Measurements from ENCODE around the gene MYL11. TPM values are rescaled to one million over a fixed set of nuclear protein-coding genes. Genes with fewer than 3 reads are reported as not detected.

MYL11 gene
- polyA plus RNA-seq, 2 of the 4 experiments (the other 2 are of a cell fraction): 0.46 TPM; not detected in 1

- TF ChIP-seq CEBPB (IDR thresholded peaks at IDR 0.05) (no peak), POLR2AphosphoS2 (conservative IDR thresholded peaks at IDR 0.05; ENCODE audit: low read length) (no peak), FOXS1 (CRISPR knock-in tag; IDR thresholded peaks at IDR 0.05) (no peak), CBX2 (IDR thresholded peaks at IDR 0.05; ENCODE audit: borderline replicate concordance, low read depth) (no peak), USF2 (IDR thresholded peaks at IDR 0.05) (no peak), HMGXB4 (CRISPR knock-in tag; IDR thresholded peaks at IDR 0.05; ENCODE audit: borderline replicate concordance) (no peak), NFE2L2 (conservative IDR thresholded peaks at IDR 0.05; ENCODE audit: low read length) (no peak), BHLHE40 (IDR thresholded peaks at IDR 0.05; ENCODE audit: low read depth, low read length) (no peak), FOSB (CRISPR knock-in tag; IDR thresholded peaks at IDR 0.05) (no peak), NPAS2 (CRISPR knock-in tag; IDR thresholded peaks at IDR 0.05; ENCODE audit: borderline replicate concordance) (no peak), GATA3 (IDR thresholded peaks at IDR 0.05; ENCODE audit: borderline replicate concordance) (no peak), HOXA7 (CRISPR knock-in tag; IDR thresholded peaks at IDR 0.05) (no peak), MAX (IDR thresholded peaks at IDR 0.05) (no peak), REST (IDR thresholded peaks at IDR 0.05) (no peak), ZFP36 (IDR thresholded peaks at IDR 0.05; ENCODE audit: borderline replicate concordance, partially characterized antibody) (no peak)
- DNase-seq (ENCODE audit: low read depth in 1 of 2, low spot score in 1 of 2) (no peak), ATAC-seq (no peak), FAIRE-seq (no peak)
- ChIA-PET POLR2A (interaction anchor here (0.9 to 2.0 kb wide), 3 partner anchors 16 to 39 kb away, joined by 5 to 7 read pairs (median 6); partner anchors contain the start of genes ZNF48 and ZNF771), CTCF (interaction anchor here (1.2 to 1.5 kb wide), 2 partner anchors 8 to 33 kb away, joined by 3 read pairs; no protein-coding TSS in a partner anchor)
- Histone ChIP-seq H3K4me3 (peak overlapping the region; percentile 84), H3K4me2 (peak overlapping the region; percentile 73), H3K4me1 (peaks cover 12% of the 10 kb centered on the region), H3K9me3 (no peaks in the 10 kb centered on the region), H3K27ac (peak overlapping the region; percentile 90 to 96)
- WGBS (ENCODE audit: missing lambda C conversion rate): 49% methylated on average over 27 of the region's 27 CpGs
These were observed 4.7 kb downstream of the MYL11 start for GRCh38 chr16:30379158-30379783.

- FAIRE-seq: no peak
These were observed 5.6 kb downstream of the MYL11 start for GRCh38 chr16:30380072-30380802.

More at GRCh38 chr16:30380072-30380802, 5.6 kb downstream of the MYL11 start:
- ChIA-PET POLR2A (no interaction called here), CTCF (interaction anchor here (1.5 to 6.1 kb wide), 2 partner anchors 9 to 29 kb away, joined by 3 to 26 read pairs; no protein-coding TSS in a partner anchor)
- ATAC-seq (no peak), DNase-seq (ENCODE audit: low read depth in 1 of 2, low spot score in 1 of 2) (no peak)
- TF ChIP-seq HDAC2 (IDR thresholded peaks at IDR 0.05): no peak
- no peak for TF ChIP-seq KDM1A (IDR thresholded peaks at IDR 0.05; ENCODE audit: low read depth)
- TF ChIP-seq HOXA7 (CRISPR knock-in tag; IDR thresholded peaks at IDR 0.05): no peak
- TF ChIP-seq RCOR1 (IDR thresholded peaks at IDR 0.05; ENCODE audit: low read depth, low read length): no peak
- no peak for TF ChIP-seq NR3C1 (IDR thresholded peaks at IDR 0.05)
- no peak for TF ChIP-seq MAZ (IDR thresholded peaks at IDR 0.05; ENCODE audit: borderline replicate concordance, low read depth, low read length)
- TF ChIP-seq FOSL2 (IDR thresholded peaks at IDR 0.05): no peak
- no peak for TF ChIP-seq FOSL2 (CRISPR knock-in tag; IDR thresholded peaks at IDR 0.05)
- TF ChIP-seq RARB (CRISPR knock-in tag; IDR thresholded peaks at IDR 0.05): no peak
- no peak for TF ChIP-seq CBX2 (IDR thresholded peaks at IDR 0.05; ENCODE audit: borderline replicate concordance, low read depth)
- no peak for TF ChIP-seq CBX8 (IDR thresholded peaks at IDR 0.05)
- no peak for TF ChIP-seq SMC3 (IDR thresholded peaks at IDR 0.05)
- TF ChIP-seq KDM5A (IDR thresholded peaks at IDR 0.05): no peak
- no peak for TF ChIP-seq MAX (IDR thresholded peaks at IDR 0.05)
- no peak for TF ChIP-seq HOXB13 (CRISPR knock-in tag; IDR thresholded peaks at IDR 0.05; ENCODE audit: low read depth)
- no peak for TF ChIP-seq FOXS1 (CRISPR knock-in tag; IDR thresholded peaks at IDR 0.05)
- no peak for TF ChIP-seq TFCP2L1 (CRISPR knock-in tag; IDR thresholded peaks at IDR 0.05)
- no peak for TF ChIP-seq ESRRA (IDR thresholded peaks at IDR 0.05; ENCODE audit: borderline replicate concordance, low read length)
- TF ChIP-seq USF2 (IDR thresholded peaks at IDR 0.05): no peak
- H3K4me1 ChIP-seq: peaks cover 12% of the 10 kb centered on the region
- no peaks in the 10 kb centered on the region for H3K9me3 ChIP-seq
- no peak overlapping the region for H3K4me2 ChIP-seq
- H3K27ac ChIP-seq: no peak overlapping the region
- H3K4me3 ChIP-seq: no peak overlapping the region
- WGBS (ENCODE audit: missing lambda C conversion rate): 90% methylated on average over 4 of the region's 4 CpGs
